Hippocampal formation (tissue), 2 donors: ENCODE measurements around the gene TTLL12.

ENCODE experiments used
- DNase-seq, 2 donors: peaks; one replicate each; lab custom pipeline; 2025; lab: John Stamatoyannopoulos, UW

TTLL12 gene

DNA sequence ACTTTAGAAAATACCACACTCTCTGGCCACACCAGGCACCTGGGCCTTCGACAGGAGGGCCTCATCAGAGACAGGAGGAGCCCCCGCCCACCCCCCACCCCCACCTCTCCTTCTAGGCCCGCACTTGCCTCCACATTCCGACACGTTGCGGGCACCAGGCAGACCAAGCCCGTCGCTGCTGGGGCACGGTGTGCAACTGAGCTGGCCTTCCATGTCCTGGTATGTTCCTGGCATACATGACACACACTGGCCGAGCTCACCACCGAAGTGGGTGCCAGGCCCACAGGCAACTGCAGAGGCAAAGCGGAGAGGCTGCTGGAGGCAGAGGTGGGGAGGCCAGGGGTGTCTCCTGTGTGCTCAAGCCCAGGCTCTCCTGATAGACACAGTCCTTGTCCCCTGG, 27.0 kb upstream of the TTLL12 start:
- DNase-seq = no peak

DNA sequence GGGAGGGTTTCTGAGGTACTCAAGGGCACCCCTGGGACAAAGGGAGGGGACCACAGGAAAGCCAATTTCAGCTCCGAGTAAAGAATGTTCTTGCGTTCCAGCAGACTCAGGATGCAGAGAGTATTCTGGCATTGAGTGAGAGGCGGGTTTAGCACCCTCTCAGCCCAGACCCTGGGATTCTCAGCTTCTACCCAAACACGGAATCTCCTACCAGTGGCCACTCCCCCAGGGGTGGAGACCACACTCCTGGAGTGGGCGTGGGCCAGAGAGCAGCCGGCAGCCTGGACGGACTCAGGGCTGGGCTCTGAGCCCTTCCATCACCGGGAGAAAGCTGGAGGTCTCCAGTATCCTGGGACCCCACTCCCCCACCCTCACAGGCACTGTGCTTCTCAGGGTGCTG, 26.1 kb upstream of the TTLL12 start:
- DNase-seq = no peak

DNA sequence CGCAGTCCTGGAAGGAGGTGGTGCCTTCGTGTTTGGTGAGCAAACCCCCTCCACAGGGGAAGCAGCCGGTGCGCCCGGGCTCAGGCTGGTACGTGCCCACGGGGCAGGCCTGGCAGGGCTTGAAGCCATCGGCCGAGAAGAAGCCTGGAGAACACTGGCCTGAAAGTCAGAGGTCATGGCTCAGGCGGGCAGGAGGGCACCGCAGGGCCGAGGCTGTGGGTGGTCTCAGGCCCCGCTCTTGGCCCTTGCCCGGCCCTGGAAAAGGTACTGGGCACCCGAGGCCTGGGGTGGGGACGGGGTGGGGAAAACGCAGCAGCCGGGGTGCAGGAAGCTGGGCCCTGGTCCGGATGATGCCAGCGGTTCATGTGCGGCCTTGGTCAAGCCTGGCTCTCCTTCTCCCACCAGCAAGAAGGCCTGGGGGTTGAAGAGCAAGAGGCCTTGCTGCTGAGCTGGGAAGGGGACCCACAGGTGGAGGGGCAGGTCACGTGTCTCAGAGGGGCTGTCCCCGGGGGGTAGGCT, 25.6 kb upstream of the TTLL12 start:
- no peak for DNase-seq

DNA sequence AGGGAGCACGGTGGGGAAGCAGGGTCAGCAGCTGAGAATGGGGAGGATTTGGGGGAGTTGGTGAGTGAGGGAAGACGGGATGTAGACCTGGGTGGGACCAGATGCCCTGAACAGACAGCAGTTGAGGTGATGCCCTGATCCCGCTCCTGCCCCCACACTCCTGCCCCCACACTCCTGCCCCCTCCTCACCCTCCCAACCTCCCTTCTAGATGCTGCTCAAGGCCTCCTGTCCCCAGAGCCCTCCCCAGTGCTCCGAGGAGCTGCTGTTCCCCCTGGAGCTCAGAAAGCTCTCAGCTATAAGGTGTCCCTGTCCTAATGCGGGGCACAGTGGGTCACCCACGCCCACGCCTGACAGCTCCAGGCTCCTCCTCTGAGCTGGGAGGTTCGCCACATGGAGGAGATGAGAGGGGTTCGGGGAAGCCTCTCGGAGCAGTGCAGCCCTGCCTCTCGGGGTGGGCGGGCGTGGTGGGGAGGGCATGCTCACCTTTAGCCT, 25.1 kb upstream of the TTLL12 start:
- no peak for DNase-seq

DNA sequence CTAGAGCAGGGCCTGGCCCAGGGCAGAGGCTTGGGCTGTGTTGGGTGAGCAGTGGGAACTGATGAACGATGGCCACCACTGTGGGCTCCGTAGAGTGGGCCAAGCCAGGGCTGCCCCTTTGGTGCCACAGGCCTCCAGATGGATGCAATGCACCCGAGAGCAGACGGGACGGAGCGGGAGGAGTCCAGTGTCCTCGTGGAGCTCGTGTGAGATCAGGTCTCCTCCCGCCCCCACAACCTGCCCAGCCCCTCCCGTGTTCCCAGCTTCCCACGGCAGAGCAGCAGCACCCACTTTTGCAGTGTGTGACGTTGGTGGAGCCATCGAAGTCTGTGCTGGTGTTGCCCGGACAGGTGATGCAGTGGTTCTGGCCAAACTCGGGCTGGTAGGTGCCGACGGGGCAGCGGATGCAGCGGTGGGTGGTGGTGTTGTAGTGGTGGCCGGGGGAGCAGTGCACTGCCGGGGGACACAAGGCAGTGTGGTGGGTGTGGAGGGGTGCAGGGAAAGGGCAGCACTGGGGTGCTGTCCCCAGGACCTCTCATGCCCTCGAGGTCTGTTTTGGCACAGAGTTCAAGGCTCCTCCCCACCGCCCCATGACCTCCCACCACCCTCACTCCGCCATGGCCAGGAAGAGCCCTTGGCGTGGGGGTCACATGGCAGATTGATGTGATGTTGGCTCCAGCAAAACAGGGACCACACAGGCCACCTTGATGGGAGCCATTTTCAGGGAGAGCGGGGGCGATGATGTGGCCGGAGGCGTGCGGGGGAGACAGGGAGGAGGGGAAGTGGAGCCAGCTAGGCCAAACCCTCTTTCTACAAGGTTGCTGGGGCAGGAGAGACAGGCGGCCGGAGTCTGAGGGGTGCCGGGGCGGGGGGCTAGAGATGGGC, 23.9 kb upstream of the TTLL12 start:
- no peak for DNase-seq

DNA sequence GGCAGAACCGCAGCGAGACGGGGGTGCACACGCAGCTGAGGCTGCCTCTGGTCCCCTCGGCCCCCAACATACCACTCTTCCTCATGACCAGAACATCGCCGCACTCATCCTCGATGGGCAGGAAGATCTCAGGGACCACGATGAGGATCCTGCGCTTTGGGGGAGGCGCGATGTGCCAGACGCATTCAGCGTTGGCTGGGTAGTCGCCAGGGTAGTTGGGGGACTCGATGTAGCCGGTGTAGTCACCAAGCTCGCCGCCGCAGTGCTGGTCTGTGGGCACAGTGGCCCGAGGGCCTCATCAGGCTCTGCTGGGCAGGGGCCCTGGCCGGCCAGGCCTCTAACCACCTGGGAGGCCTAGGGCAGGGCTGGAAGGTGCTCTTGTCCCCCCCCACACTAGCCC, 23.0 kb upstream of the TTLL12 start:
- DNase-seq = no peak

DNA sequence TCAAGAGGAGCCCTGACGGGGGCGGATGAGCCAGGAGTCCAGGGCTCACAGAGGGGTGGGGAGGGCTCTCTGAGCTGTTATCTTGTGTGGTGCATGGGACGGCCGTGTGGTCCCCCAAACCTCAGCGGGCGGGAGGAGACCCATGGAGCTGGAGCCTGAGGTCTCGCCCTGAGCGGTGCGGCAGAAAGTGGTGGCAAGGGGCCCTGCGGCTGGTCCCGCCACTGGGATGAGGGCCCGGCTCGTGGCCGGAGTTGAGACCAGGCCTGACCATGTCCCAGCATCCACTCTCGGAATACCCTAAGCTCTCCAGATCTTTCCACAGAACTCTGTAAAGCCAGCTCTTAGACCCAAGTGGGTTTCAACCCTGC, 22.6 kb upstream of the TTLL12 start:
- DNase-seq = no peak

DNA sequence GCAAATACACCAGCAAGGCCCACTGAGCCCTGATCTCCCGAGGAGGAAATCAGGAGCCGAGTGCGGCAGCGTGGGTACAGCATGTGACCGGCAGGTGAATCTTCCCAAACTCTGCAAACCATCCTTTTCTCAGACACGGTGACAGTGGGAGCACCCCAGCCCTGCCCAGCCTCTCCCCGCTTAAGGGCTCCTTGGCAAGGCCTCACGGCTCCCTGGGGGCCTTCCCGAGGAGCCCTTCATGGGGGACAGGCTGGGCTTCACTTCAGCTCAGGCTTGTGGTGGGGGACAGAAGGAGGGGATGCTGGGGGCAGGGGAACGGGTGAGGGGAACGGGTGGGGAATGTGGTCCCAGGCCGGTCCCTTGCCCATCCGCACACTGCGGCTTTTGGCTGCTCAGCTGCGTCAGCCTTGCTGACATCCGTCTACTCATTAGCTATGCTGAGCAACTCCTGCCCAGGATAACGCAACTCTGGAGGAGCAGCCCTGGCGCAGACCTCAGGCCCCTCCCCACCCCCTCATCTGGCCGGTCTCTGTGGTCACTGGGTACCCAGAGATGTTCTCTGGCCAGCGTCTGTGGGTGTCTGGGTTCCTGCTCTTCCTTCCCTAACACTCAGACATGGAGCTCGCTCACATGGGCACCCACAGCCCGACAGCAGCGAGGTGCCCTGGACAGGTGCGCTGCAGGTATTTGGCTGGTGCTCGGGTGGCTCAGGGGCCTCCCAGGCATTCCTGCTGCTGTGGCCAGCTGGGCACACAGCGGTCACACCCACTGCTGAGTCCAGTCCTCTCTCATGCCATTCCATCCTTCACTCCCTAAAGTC, 22.0 kb upstream of the TTLL12 start:
- DNase-seq = no peak

DNA sequence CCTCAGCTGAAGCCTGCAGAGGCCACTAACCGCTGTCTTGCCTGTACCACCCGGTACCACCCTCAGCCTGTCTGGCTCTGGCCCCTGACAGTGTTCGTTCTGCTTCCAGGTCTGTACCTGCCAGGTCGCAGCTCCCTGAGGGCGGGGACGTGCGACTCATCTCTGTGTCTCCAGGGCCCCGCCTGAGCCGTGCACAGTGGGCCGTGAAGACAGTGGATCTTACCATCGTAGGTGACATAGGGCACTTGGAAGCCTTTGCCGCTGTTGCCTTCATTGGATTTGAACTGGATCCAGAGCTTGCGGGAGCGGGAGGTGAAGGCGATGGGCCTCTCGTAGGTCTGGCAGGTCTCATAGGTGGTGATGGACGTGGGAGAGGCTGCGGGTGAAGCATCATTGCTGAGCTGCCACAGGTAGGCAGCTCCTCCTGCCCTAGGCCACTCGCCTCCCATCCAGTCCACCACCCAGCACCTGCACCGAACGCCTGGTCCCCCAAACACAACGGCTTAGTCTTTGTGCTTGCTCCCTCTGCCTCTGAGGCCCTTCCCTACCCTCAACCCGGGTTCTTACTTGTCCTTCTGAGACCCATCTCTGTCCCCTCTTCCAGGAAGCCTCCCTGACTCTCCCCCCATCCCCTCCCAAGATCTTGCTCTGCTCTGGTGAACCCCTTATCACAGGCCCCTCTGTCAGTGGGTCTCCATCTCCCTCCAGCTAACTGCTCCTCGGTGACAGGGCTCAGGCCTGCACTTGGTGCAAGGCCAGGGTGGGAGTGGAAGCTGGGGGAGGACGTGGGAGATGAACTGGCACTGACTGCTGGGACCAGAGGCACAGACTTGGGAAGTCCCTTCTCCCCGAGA, 21.1 kb upstream of the TTLL12 start:
- no peak for DNase-seq

DNA sequence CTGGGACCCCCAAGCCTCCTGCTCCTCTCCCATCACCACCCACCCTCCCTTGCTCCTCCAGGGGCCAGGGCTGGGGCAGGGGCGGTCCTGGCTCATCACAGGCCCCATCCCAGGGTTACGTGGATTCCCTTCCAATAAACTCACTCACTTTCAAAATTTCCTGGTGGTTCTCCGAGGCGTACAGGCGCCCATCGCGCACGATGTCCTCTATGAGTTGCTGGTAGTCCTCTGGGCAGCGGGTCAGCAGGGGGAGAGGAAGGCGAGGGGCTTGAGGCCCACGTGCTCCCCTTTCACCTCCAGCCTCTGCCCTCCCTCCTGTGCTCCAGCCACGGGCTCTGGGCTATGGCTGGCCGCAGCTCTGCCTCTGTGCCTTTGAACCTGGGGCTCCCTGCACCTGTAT, 20.5 kb upstream of the TTLL12 start:
- DNase-seq = no peak

DNA sequence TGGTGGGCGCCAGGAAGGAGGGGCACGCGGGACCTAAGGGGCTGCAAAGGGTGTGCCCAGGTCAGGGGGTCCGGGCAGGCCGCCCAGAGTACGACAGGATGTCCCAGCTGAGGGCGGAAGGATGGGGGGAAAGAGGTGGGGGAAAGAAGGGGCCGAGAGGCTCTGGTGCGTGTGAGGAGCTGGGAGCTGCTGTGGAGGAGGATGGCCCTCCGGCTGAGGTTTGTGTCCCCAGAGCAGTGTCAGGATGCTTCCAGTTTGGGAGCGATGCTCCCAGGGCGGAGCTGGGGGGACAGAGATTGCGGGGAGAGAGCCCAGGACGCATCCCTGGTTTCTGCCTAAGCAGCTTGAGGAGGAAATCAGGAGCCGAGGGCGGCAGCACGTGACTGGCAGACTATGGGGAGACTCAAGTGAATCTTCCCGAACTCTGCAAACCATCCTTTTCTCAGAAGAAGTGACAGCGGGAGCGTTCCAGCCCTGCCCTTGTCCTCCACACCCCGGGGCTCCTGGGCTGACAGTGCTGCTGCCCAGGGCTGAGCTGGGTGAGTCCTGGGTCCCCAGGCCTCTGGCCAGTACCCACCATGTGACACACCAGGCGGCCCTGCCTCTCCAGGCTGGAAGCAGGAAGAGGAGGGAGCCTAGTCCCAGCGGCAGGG, 19.7 kb upstream of the TTLL12 start:
- DNase-seq = no peak

DNA sequence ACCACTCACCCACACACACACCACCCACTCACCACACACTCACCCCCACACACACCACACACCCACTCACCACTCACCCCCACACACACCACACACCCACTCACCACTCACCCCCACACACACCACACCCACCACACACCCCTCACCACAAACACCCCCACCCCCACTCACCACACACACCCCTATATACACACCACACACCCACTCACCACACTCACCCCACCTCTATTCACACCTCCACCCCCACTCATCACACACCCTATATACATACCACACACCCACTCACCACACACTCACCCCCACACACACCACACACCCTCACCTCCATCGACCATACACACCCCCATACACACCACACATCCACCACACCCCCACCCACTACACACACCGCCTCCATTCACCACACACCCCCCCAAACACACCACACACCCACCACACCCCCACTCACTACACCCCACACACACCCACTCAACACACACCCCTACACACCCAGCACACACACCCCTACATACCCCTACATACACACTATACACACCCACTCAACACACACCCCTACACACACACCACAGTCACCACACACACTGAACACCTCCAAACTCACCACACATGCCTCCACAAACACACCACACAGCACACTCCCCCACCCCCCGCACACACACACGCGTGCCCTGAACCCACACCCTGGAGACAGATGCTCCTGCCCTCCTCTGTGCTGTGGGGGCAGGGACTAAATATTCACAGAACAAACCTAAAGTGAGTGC, 19.0 kb upstream of the TTLL12 start:
- DNase-seq = no peak

DNA sequence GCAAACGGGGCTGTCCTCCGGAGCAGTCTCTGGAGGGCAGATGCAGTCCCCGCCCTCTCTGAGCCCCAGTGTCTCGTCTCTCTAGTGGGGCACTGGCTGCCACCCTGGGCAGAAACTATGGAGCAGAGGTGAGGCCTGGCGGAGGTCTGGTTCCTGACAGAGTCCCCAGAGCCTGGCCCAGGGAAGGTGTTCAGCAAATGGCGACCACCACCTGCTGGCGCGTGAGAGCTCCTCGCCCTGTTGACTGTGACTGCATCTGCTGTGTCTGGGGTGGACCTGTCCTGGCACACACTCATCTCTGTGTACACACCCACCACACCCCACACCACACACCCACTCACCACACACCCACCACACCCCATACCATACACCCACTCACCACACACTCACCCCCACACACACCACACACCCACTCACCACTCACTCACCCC, 18.3 kb upstream of the TTLL12 start:
- DNase-seq = no peak

DNA sequence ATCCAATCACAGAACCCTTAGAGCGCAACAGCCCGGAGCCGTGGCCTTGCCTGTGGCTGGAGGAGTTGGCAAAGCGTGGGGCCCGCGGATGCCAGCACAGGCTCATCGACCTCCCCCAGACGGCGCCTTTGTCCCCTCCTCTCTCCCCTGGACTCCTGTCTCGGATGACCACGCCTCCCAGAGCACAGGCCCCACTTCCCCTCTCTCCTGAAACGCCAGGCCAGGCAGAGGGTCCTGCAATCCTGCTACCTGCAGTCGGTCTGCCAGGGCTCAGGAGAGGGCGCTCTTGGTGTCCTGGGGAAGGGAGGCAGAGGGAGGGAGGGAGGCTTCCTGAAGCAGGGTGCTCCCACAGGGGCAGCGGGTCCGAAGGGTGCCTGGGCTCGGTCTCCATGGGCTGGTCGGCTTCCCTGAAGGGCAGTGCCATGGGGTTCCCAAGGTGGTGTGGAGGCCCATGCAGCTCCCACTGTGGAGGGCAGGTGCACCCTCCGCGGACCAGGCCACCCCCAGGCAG, 16.6 kb upstream of the TTLL12 start:
- DNase-seq = no peak

DNA sequence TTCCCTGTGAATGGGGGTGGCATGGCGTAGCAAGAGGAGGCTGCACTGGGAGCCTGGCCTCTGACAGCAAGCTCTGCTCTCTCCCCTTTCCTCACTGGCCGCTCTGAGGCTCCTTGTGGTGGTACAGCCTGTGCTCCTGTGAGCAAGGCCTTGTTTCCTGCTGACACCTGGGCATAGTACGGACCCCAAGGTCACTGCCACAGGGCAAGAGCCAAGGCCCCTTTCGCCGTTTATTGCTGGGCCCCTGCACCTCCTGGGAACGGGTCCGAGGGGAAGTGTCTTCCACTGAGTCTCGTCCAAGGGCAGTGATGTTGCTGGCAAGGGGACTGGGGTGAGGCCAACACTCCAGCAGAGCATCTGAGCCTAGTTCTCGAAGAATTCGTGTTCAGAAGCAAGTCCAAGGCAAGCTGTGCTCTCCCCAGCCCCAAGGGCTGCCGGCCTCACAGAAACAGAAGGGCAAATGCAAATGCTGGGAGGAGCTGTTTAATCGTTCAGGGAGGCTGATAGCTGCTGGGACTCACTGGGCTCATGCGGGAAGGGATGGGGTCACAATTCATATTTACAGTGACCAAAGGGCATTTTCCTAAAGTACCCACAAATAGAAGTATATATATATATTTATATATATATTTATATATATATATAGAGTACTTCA, 15.9 kb upstream of the TTLL12 start:
- DNase-seq = no peak

DNA sequence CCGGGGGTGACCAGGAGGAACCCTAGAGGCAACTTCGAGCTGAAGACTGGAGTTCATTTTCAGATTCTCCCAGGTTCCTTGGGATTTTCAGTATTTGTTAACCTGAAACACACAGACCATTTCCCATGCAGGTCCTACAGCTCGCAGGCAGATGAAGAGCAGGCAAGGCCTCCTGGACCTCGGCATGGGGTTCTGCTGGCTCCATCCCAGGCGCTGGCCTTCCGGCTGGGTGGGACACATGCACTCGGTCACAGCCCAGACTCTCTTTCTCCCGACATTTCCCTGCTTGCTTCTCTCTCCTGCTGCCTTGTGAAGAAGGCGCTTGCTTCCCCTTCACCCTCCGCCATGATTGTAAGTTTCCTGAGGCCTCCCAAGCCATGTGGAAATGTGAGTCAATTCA, 15.4 kb upstream of the TTLL12 start:
- no peak for DNase-seq

DNA sequence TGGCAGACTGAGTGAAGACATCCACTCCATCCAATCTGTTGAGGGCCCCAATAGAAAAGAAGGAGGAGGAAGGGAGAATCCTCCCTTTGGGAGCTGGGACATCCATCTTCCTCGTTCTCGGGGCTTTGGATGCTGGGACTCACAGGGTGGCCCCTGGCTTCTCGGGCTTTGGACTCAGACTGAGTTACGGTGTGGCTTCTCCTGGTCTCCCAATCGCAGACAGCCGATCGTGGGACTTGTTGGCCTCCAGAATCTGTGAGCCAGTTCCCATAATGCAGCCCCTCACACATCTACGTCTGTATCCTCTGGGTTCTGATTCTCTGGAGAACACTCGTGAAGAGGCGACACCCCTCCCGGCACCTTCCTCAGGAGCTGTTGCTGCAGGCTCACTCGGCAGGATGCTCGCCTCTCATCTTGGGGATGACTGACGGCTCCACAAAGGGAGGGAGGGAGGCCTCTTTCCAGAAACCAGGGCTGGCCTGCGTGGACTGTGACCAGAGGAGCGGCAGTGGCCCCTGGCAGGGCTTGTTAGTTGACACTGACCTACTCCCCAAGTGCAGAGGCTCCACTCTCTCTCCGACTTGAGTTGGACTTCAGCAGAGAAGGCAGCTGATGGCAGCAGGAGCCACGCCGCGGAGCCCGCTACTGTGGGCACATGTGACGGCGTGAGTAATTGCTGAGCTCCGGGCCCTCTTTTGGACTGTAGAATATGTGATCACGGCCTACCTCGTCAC, 14.7 kb upstream of the TTLL12 start:
- no peak for DNase-seq

DNA sequence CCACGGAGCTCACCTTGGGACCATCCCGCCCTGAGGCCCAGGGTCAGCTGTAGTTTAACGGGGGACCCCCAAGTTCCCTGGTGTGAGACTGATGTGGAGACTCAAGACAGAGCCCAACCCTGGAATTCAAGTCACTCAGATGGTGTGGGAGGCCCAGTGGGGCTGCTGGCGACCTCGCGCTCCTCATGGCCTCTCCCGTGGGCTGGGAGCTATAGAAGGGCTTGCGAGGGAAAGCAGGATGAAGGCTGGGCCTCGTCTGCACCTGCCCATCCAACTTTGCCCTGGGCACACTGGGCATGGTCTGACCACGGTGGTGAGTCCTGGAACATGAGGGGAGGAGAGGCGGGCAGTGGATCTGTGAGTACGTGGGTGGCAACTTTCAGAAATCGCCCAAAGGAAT, 13.6 kb upstream of the TTLL12 start:
- no peak for DNase-seq

DNA sequence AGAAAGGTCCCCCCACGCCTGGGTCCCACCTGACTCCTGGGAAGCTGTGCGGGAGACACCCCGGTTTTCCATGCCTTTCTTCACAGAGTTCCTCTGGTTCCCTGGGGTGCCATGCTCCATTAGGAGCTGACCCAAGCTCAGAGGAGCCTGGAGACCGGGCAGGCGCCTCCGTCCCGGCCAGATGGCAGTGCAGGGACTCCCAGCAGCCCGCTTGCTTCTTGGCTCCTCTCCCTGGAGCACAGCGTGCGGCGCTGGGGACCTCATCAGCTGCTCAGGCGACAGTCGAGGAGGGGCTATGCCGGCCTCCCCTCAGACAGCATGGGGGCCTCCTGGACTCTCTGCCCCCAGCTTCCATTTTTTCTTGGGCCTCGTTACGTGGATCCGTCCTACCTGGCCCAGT, 13.1 kb upstream of the TTLL12 start:
- DNase-seq = no peak
